Neural crest cell (in vitro differentiated cells): Measurements from ENCODE around the gene BRSK1. TPM values are rescaled to one million over a fixed set of nuclear protein-coding genes. Genes with fewer than 3 reads are reported as not detected.

Experiments used
- DNase-seq: peaks from one replicate; pipeline ENCODE4 v3.0.0; 2021; ENCODE audit warnings: low read depth, mixed read lengths, low spot score
- H3K27ac Mint-ChIP-seq: one replicate; pipeline ENCODE4 v1.8.0; 2021; ENCODE audit warnings: mild to moderate bottlenecking, mixed read lengths; ENCODE audit not compliant: unreplicated experiment
- H3K27me3 Mint-ChIP-seq: 2 replicates; pipeline ENCODE4 v1.8.0; 2021; ENCODE audit warnings: low read depth, mild to moderate bottlenecking, mixed read lengths
- H3K36me3 Mint-ChIP-seq: 2 replicates; pipeline ENCODE4 v1.8.0; 2021; ENCODE audit warnings: low read depth, mild to moderate bottlenecking, mixed read lengths
- H3K4me1 Mint-ChIP-seq: 2 replicates; pipeline ENCODE4 v1.8.0; 2021; ENCODE audit warnings: mixed read lengths
- H3K4me3 Mint-ChIP-seq: one replicate; pipeline ENCODE4 v1.8.0; 2021; ENCODE audit warnings: mild to moderate bottlenecking, mixed read lengths
- H3K9me3 Mint-ChIP-seq: 2 replicates; pipeline ENCODE4 v1.8.0; 2021; ENCODE audit warnings: mixed read lengths
- CTCF ChIP-seq: fragments of 200-600 bp; sonication (generic); conservative IDR thresholded peaks from 2 replicates; pipeline ENCODE4 v1.5.0; 2021; ENCODE audit warnings: antibody characterized with exemption, mild to moderate bottlenecking
- total RNA-seq: library from RNA; stranded (reverse); gene quantifications from 2 replicates; pipeline ENCODE4 v1.2.1, GENCODE V29; 2021

BRSK1 gene
- total RNA-seq, 1 donor from 2014 or later: 50.0 TPM

DNA sequence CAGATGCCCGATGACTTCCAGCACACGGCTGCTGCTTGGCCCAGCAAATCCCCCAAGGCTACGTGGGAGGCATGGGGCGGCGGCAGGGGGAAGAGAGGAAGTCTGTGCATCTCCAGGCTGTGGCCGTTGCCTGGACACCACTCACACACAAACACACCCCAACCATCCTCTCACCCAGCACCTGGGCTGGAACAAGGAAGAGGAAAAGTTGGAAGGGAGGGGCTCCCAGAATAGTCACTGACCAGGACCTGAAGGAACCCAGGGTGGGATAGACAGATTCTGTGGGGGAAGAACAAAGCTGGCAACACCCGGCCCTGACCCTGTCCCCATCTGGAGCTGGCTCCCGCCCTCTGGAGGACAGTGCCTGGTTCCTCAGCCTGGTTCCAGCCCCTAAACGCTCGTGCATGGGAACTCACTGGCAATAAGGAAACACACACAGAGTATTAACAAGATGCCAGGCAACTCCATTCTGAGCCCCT lies 36.1 kb upstream of the BRSK1 start:
- DNase-seq: no peak
- H3K27me3 Mint-ChIP-seq: no peaks in the 10 kb centered on the region
- H3K9me3 Mint-ChIP-seq: no peaks in the 10 kb centered on the region
- H3K36me3 Mint-ChIP-seq: no peaks in the 10 kb centered on the region
- peaks cover 11% of the 10 kb centered on the region for H3K4me1 Mint-ChIP-seq
- H3K27ac Mint-ChIP-seq: no peak overlapping the region
- no peak overlapping the region for H3K4me3 Mint-ChIP-seq
- TF ChIP-seq CTCF: no peak

GRCh38 chr19:55248166-55248675 lies 35.6 kb upstream of the BRSK1 start:
- H3K9me3 Mint-ChIP-seq: no peaks in the 10 kb centered on the region
- H3K27me3 Mint-ChIP-seq: no peaks in the 10 kb centered on the region
- H3K4me3 Mint-ChIP-seq: no peak overlapping the region
- H3K36me3 Mint-ChIP-seq: no peaks in the 10 kb centered on the region
- no peak for TF ChIP-seq CTCF
- H3K27ac Mint-ChIP-seq: no peak overlapping the region
- peaks cover 11% of the 10 kb centered on the region for H3K4me1 Mint-ChIP-seq
- DNase-seq: no peak

DNA sequence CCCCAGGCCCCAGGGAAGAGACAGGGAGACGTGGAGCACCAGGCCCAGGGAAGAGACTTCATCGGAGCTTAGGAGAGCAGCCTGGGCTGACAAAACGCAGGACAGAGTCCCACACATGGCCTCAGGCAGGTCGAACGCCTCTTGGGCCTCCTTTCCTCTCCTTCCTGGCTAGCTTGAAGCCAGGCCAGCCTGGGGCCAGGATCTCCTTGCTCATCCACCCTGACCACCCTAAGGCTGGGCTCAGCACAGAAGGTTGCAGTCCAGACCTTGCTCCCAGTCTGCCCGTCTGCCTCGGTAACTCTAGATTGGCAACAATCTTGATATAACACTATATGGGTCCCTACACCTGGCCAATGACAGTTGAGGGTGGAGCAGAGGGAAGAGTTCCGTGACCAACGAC lies 35.1 kb upstream of the BRSK1 start:
- Mint-ChIP-seq H3K36me3 (no peaks in the 10 kb centered on the region), H3K4me3 (no peak overlapping the region), H3K27me3 (no peaks in the 10 kb centered on the region), H3K27ac (no peak overlapping the region), H3K4me1 (peaks cover 11% of the 10 kb centered on the region), H3K9me3 (no peaks in the 10 kb centered on the region)
- TF ChIP-seq CTCF: no peak
- DNase-seq: no peak

GRCh38 chr19:55249841-55250240 lies 34.0 kb upstream of the BRSK1 start:
- Mint-ChIP-seq H3K4me3 (no peak overlapping the region), H3K4me1 (peaks cover 17% of the 10 kb centered on the region), H3K27ac (no peak overlapping the region), H3K27me3 (no peaks in the 10 kb centered on the region), H3K9me3 (no peaks in the 10 kb centered on the region), H3K36me3 (no peaks in the 10 kb centered on the region)
- TF ChIP-seq CTCF: no peak
- DNase-seq: no peak

DNA sequence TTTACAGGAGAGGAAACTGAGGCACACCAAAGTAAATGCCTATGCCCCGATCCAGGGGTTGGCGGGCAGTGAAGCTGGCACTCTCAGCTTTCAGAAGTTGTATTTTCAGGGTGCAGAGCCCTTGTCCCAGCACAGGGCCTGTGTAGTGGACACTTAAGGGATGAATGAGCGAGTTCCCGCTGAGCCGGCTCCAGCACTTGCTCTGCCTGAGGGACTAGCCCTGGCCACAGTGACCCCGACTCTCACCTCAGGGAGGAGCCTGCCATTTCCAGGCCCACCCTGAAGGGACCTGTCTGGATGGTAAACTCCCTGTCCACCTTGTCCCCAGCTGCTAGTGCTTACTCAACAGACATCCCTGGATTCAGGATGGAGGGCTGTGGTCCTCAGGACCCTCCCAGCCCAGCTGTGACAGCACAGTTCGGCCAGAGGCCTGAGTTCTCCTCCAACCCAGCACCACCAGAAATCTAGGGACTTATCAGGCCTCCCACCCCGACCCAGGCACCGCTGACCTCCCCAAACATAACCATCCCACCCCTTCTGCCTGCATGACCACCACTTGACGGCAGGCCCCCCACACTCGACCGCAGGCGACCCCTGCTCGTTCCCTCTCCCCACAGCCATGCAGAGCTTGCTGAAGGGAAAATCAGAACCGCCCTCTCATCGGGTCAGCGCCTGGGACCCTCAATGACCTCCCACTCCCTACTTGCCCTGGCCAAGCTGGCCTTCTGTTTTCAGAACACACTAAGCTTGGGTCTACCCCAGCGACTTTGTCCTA lies 33.3 kb upstream of the BRSK1 start:
- no peak for TF ChIP-seq CTCF
- Mint-ChIP-seq H3K27me3 (no peaks in the 10 kb centered on the region), H3K4me3 (no peak overlapping the region), H3K4me1 (peaks cover 21% of the 10 kb centered on the region), H3K9me3 (no peaks in the 10 kb centered on the region), H3K27ac (no peak overlapping the region), H3K36me3 (no peaks in the 10 kb centered on the region)
- DNase-seq: no peak
